Measurements from ENCODE around the gene DMKN.

The DMKN gene

GRCh38 chr19:35553385-35554000, 40.0 kb upstream of the DMKN start:
- Mint-ChIP-seq H3K4me1 (peaks cover 26% of the 10 kb centered on the region), H3K27me3 (peaks cover 30% of the 10 kb centered on the region), H3K9me3 (no peaks in the 10 kb centered on the region), H3K27ac (peak overlapping the region in 1 of 2 donors; percentile 22), H3K4me3 (no peak overlapping the region)
- no peak for ATAC-seq
- DNase-seq = no peak

GRCh38 chr19:35552534-35553384, 39.3 kb upstream of the DMKN start:
- H3K4me1 Mint-ChIP-seq = peaks cover 25% of the 10 kb centered on the region

GRCh38 chr19:35551091-35551810, 37.8 kb upstream of the DMKN start:
- no peaks in the 10 kb centered on the region for H3K9me3 Mint-ChIP-seq
- ATAC-seq (no peak), DNase-seq (no peak)
- H3K27ac Mint-ChIP-seq = no peak overlapping the region
- H3K4me1 Mint-ChIP-seq = peaks cover 31% of the 10 kb centered on the region
- H3K4me3 Mint-ChIP-seq = no peak overlapping the region
- peaks cover 11% of the 10 kb centered on the region for H3K27me3 Mint-ChIP-seq

More at GRCh38 chr19:35552534-35553384, 39.3 kb upstream of the DMKN start:
- H3K9me3 Mint-ChIP-seq = no peaks in the 10 kb centered on the region
- peaks cover 25% of the 10 kb centered on the region for H3K27me3 Mint-ChIP-seq
- no peak overlapping the region for H3K4me3 Mint-ChIP-seq
- peak overlapping the region in 1 of 2 donors; percentile 22 for H3K27ac Mint-ChIP-seq
- DNase-seq (no peak), ATAC-seq (no peak)

DNA sequence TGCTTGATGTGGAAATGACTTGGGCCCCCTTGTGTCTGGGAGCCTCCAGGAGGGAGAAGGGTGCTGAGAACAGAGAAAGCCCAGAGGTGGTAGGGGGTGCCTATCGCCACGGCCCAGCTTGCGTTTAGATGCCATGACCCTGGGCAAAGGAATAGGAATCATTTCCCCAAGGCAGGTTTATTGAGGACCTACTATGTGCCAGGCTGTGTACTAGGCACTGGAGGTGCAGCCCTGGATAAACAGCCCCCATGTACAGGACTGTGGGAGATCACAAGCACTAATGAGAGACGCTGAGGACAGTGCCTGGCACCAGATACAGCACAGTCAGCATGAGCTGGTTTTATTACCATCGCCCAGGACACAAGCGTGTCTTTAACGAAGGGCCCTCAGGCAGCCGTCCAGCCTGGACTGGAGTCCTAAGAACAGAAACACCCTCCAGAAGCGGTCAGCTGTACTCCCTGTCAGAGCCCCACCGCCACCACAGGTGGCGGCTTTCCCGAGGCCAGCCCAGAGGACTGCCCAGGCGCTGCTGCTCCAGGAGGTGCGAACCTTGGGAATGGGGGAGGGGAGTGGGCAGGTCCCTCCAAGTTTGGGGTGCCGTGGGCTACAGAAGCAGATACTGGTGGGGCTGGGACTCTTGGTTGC, 36.6 kb upstream of the DMKN start:
- DNase-seq (no peak), ATAC-seq (no peak)
- Mint-ChIP-seq H3K27ac (no peak overlapping the region), H3K9me3 (no peaks in the 10 kb centered on the region), H3K4me3 (no peak overlapping the region), H3K4me1 (peaks cover 34% of the 10 kb centered on the region), H3K27me3 (no peaks in the 10 kb centered on the region)

GRCh38 chr19:35549174-35549788, 35.8 kb upstream of the DMKN start:
- ATAC-seq (no peak), DNase-seq (peak; percentile 53 to 56)
- Mint-ChIP-seq H3K27me3 (no peaks in the 10 kb centered on the region), H3K4me1 (peaks cover 41% of the 10 kb centered on the region), H3K9me3 (no peaks in the 10 kb centered on the region), H3K4me3 (no peak overlapping the region), H3K27ac (peak overlapping the region in 1 of 2 donors; percentile 75)

GRCh38 chr19:35546532-35546931, 33.1 kb upstream of the DMKN start:
- no peaks in the 10 kb centered on the region for H3K27me3 Mint-ChIP-seq
- peaks cover 63% of the 10 kb centered on the region for H3K4me1 Mint-ChIP-seq
- no peaks in the 10 kb centered on the region for H3K9me3 Mint-ChIP-seq
- peak overlapping the region; percentile 88 to 98 for H3K27ac Mint-ChIP-seq
- peak overlapping the region; percentile 98 for H3K4me3 Mint-ChIP-seq
- ATAC-seq (no peak), DNase-seq (no peak)

GRCh38 chr19:35545855-35546381, 32.5 kb upstream of the DMKN start:
- Mint-ChIP-seq H3K4me3 (peak overlapping the region; percentile 98), H3K27ac (peak overlapping the region; percentile 94 to 98), H3K27me3 (no peaks in the 10 kb centered on the region), H3K4me1 (peaks cover 69% of the 10 kb centered on the region), H3K9me3 (no peaks in the 10 kb centered on the region)
- ATAC-seq (peak; percentile 80), DNase-seq (peak; percentile 58 to 68)

DNA sequence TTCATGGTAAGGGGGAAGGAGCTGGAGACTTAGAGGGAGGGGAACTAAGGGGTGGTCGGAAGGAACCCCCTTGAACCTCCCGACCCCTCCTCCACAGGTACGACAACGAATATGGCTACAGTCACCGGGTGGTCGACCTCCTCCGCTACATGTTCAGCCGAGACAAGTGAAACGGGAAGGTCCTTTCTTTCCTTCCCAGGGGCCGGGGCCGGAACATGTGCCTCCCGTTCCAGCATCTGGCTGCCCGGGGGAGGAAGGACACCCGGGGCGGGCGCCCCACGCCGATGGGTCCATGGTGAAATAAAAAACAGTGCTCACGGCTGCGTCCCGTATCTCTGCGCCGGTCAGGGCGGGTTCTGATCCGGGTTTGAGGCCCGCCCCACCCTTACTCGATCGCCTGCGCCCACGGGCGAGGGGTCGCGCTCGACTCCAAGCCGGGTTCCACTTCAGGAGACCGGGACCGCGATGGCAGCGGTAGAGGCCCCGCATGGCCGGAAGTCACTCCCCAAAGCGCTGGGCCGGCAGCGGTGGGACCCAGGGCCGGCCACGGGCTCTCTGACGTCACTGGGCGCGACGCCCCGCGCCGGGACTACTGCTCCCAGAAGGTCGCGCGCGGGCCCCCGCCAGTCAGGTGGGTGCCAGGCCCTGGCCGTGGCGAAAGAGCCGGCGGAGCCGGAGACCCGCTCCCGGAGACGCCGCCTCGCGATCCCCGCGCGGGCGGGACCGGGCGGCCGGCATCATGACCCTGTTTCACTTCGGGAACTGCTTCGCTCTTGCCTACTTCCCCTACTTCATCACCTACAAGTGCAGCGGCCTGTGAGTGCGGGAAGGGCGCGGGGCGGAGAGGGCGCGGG, 31.8 kb upstream of the DMKN start, which contains the start of gene TMEM147:
TMEM147 (plus strand) TSS at position 626 of the 854 bp plus-strand sequence; CDS start at position 740, 114 bp downstream.
- Mint-ChIP-seq H3K27me3 (no peaks in the 10 kb centered on the region), H3K4me1 (peaks cover 69% of the 10 kb centered on the region), H3K9me3 (no peaks in the 10 kb centered on the region), H3K4me3 (peak within 1 kb of the TSS; percentile 98), H3K27ac (peak within 1 kb of the TSS; percentile 94 to 98)
- ATAC-seq (peak; percentile 90), DNase-seq (peak; percentile 79 to 85)

GRCh38 chr19:35544110-35544802, 30.8 kb upstream of the DMKN start:
- peaks cover 64% of the 10 kb centered on the region for H3K4me1 Mint-ChIP-seq
- ATAC-seq (no peak), DNase-seq (no peak)
- no peaks in the 10 kb centered on the region for H3K9me3 Mint-ChIP-seq
- peak overlapping the region in 1 of 2 donors; percentile 94 for H3K27ac Mint-ChIP-seq
- no peaks in the 10 kb centered on the region for H3K27me3 Mint-ChIP-seq
- peak overlapping the region; percentile 98 for H3K4me3 Mint-ChIP-seq

DNA sequence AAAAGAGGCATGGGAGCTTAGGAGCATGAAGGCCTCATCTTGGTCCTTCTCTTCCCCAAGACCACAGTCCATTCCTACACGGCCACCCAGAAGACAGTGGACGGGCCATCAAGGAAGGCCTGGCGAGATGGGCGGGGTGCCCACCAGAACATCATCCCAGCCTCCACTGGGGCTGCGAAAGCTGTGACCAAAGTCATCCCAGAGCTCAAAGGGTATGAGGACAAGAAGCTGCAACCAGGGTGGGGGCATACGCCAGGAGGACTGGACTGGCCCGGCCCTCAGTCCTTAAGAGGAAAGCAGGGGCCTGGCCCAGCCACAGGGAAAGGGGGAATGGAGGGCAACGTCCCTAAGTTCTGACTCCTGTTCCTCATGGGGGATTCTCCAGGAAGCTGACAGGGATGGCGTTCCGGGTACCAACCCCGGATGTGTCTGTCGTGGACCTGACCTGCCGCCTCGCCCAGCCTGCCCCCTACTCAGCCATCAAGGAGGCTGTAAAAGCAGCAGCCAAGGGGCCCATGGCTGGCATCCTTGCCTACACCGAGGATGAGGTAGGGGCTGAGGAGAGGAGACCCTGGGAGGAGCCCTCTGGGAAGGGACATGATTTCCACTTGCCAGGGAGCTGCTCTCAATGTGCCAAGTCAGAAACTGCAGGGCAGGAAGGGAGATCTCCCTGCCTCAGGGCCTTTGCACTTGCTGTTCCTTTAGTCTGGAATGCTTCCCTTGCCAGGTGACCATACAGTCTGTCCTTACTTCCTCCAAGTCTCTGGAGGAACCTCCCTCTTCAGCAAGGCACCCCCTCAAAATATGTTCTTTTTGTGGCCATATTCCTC, 30.0 kb upstream of the DMKN start:
- Mint-ChIP-seq H3K9me3 (no peaks in the 10 kb centered on the region), H3K27me3 (no peaks in the 10 kb centered on the region), H3K4me3 (no peak overlapping the region)

DNA sequence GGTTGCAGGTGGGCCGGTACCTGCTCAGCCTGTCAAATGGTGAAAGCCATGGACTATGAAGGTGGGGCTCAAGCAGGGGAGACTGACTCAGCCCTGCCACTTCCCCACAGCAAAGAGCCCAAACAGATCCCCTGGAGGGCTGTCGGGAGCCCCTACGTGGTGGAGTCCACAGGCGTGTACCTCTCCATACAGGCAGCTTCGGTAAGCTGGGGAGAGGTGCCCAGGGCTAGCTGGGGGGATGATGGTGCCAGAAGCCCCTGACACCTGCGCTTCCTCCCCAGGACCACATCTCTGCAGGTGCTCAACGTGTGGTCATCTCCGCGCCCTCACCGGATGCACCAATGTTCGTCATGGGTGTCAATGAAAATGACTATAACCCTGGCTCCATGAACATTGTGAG, 28.8 kb upstream of the DMKN start:
- Mint-ChIP-seq H3K27ac (no peak overlapping the region), H3K4me1 (peaks cover 47% of the 10 kb centered on the region), H3K4me3 (no peak overlapping the region), H3K27me3 (no peaks in the 10 kb centered on the region), H3K9me3 (no peaks in the 10 kb centered on the region)
- ATAC-seq (no peak), DNase-seq (no peak)

More for the DNA sequence above, 30.0 kb upstream of the DMKN start:
- ATAC-seq (no peak), DNase-seq (no peak)
- H3K27ac Mint-ChIP-seq = no peak overlapping the region
- peaks cover 56% of the 10 kb centered on the region for H3K4me1 Mint-ChIP-seq

DNA sequence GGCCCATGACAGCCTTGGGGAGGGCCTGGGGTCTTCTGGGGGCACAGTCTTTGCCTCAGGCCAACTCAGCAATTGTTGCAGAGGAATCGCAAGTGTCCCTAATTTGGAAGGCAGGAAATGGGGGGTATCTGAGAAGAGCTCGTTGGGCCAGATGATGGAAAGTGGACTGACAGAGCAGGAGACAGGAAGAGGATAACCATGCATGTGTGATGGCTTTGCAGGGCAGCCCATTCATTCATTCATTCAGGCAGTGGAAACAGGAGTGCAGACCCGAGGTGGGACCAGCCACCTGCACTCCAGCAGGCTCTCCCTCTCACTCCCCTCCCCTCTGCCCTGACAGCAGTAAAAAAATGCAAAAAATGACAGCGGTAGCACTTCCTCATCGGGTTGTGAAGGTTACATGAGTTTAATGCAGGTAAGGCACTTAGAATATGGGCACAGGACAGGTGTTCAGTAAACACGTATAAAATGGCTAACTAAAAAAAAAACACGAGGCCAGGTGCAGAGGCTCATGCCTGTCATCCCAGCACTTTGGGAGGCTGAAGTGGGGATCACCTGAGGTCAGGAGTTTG, 27.0 kb upstream of the DMKN start:
- ATAC-seq (no peak), DNase-seq (no peak)
- Mint-ChIP-seq H3K4me3 (no peak overlapping the region), H3K4me1 (peaks cover 34% of the 10 kb centered on the region), H3K27me3 (no peaks in the 10 kb centered on the region), H3K9me3 (no peaks in the 10 kb centered on the region), H3K27ac (no peak overlapping the region)

Data from stimulated activated naive CD8-positive, alpha-beta T cell treated with anti-CD3 and anti-CD28 coated beads, Interleukin-15, amount 100 ng/mL, for 72 hours (primary cell).